Nephron (organoid): ENCODE measurements around the gene ZCCHC10.

Experiments
- H3K27ac Mint-ChIP-seq, 3 experiments: 2 replicates each; pipeline ENCODE4 v1.8.0; 2020; ENCODE audit warnings: mixed read lengths in 3 of 3, mild to moderate bottlenecking in 2 of 3, moderate library complexity in 1 of 3
- H3K27me3 Mint-ChIP-seq: 2 replicates; pipeline ENCODE4 v1.8.0; 2021; ENCODE audit warnings: low read depth, mild to moderate bottlenecking, moderate library complexity, mixed read lengths
- H3K36me3 Mint-ChIP-seq: 2 replicates; pipeline ENCODE4 v1.8.0; 2020; ENCODE audit warnings: low read depth, mixed read lengths
- H3K4me1 Mint-ChIP-seq: 2 replicates; pipeline ENCODE4 v1.8.0; 2020; ENCODE audit warnings: mixed read lengths
- H3K4me3 Mint-ChIP-seq, 3 experiments: 2 replicates each; pipeline ENCODE4 v1.8.0; 2020; ENCODE audit warnings: mild to moderate bottlenecking in 3 of 3, mixed read lengths in 3 of 3, moderate library complexity in 2 of 3
- H3K9me3 Mint-ChIP-seq: 2 replicates; pipeline ENCODE4 v1.8.0; 2020; ENCODE audit warnings: mixed read lengths
- CTCF ChIP-seq, 3 experiments: fragments of 200-600 bp; sonication (generic); IDR thresholded peaks; one replicate each; pipeline ENCODE4 v1.5.0; 2021; ENCODE audit warnings: antibody characterized with exemption in 3 of 3; ENCODE audit not compliant: unreplicated experiment in 3 of 3

ZCCHC10 gene

GRCh38 chr5:133025804-133026663 lies at the start of gene ZCCHC10:
Gene ZCCHC10 (minus strand): TSS chr5:133026549. CDS start chr5:133026537, 12 bp downstream.
- H3K36me3 Mint-ChIP-seq, result peaks cover 15% of the 10 kb centered on the region
- H3K27ac Mint-ChIP-seq, result peak within 1 kb of the TSS; percentile 97 to 99 (median 99)
- peaks cover 11% of the 10 kb centered on the region for H3K4me1 Mint-ChIP-seq

GRCh38 chr5:133075572-133076536 lies 49.5 kb upstream of the ZCCHC10 start:
- H3K27ac Mint-ChIP-seq, result no peak overlapping the region
- no peaks in the 10 kb centered on the region for H3K27me3 Mint-ChIP-seq
- no peak for TF ChIP-seq CTCF (IDR thresholded peaks at IDR 0.05; ENCODE audit: unreplicated experiment in 3 of 3)
- H3K36me3 Mint-ChIP-seq, result peaks cover 68% of the 10 kb centered on the region
- no peaks in the 10 kb centered on the region for H3K4me1 Mint-ChIP-seq
- H3K9me3 Mint-ChIP-seq, result no peaks in the 10 kb centered on the region
- no peak overlapping the region for H3K4me3 Mint-ChIP-seq

More at GRCh38 chr5:133025804-133026663, at the start of gene ZCCHC10:
- no peak for TF ChIP-seq CTCF (IDR thresholded peaks at IDR 0.05; ENCODE audit: unreplicated experiment in 3 of 3)
- Mint-ChIP-seq H3K9me3 (no peaks in the 10 kb centered on the region), H3K27me3 (no peaks in the 10 kb centered on the region), H3K4me3 (peak within 1 kb of the TSS; percentile 96 to 97 (median 96))

- H3K27ac Mint-ChIP-seq, result no peak overlapping the region
- no peak overlapping the region for H3K4me3 Mint-ChIP-seq
- no peaks in the 10 kb centered on the region for H3K9me3 Mint-ChIP-seq
- TF ChIP-seq CTCF (IDR thresholded peaks at IDR 0.05; ENCODE audit: unreplicated experiment in 3 of 3), result no peak
- H3K27me3 Mint-ChIP-seq, result no peaks in the 10 kb centered on the region
- H3K36me3 Mint-ChIP-seq, result peaks cover 82% of the 10 kb centered on the region
- H3K4me1 Mint-ChIP-seq, result no peaks in the 10 kb centered on the region
Measured at GRCh38 chr5:133072021-133072420, 45.7 kb upstream of the ZCCHC10 start.

- no peak for TF ChIP-seq CTCF (IDR thresholded peaks at IDR 0.05; ENCODE audit: unreplicated experiment in 3 of 3)
- no peaks in the 10 kb centered on the region for H3K27me3 Mint-ChIP-seq
- H3K36me3 Mint-ChIP-seq, result peaks cover 53% of the 10 kb centered on the region
- no peaks in the 10 kb centered on the region for H3K9me3 Mint-ChIP-seq
- no peak overlapping the region for H3K4me3 Mint-ChIP-seq
- H3K27ac Mint-ChIP-seq, result peak overlapping the region in 1 of 3 experiments; percentile 27
- peaks cover 4% of the 10 kb centered on the region for H3K4me1 Mint-ChIP-seq
Measured at GRCh38 chr5:133066045-133066444, 39.7 kb upstream of the ZCCHC10 start.

GRCh38 chr5:133065471-133065870 lies 39.1 kb upstream of the ZCCHC10 start:
- Mint-ChIP-seq H3K27ac (peak overlapping the region in 1 of 3 experiments; percentile 27), H3K27me3 (no peaks in the 10 kb centered on the region), H3K36me3 (peaks cover 48% of the 10 kb centered on the region), H3K4me1 (peaks cover 4% of the 10 kb centered on the region), H3K4me3 (no peak overlapping the region), H3K9me3 (no peaks in the 10 kb centered on the region)
- TF ChIP-seq CTCF (IDR thresholded peaks at IDR 0.05; ENCODE audit: unreplicated experiment in 3 of 3), result no peak
